GM18861 (cell line): ENCODE results near the gene GALR2.

Experiments used
- ATAC-seq: cut with Tn5 transposase; IDR thresholded peaks from one replicate; pipeline ENCODE4 v1.9.1; 2021; ENCODE audit not compliant: unreplicated experiment

GALR2 gene

GRCh38 chr17:76079535-76079955 is 5.0 kb downstream of the GALR2 start:
- ATAC-seq: no peak

GRCh38 chr17:76079956-76080767 is 5.6 kb downstream of the GALR2 start:
- ATAC-seq: no peak

- no peak for ATAC-seq
Observed at GRCh38 chr17:76080768-76081287, 6.2 kb downstream of the GALR2 start.

GRCh38 chr17:76081295-76082210 is 7.0 kb downstream of the GALR2 start:
- ATAC-seq: no peak

GRCh38 chr17:76082326-76083251 is 8.0 kb downstream of the GALR2 start:
- no peak for ATAC-seq

- ATAC-seq: no peak
Observed at GRCh38 chr17:76083536-76084182, 9.1 kb downstream of the GALR2 start.

- ATAC-seq: no peak
Observed at GRCh38 chr17:76085066-76085730, 10.6 kb downstream of the GALR2 start.

- no peak for ATAC-seq
Observed at GRCh38 chr17:76085731-76086366, 11.3 kb downstream of the GALR2 start.

- no peak for ATAC-seq
Observed at GRCh38 chr17:76086384-76086783, 11.8 kb downstream of the GALR2 start.

GRCh38 chr17:76087531-76087930 is 12.9 kb downstream of the GALR2 start:
- no peak for ATAC-seq

GRCh38 chr17:76088041-76088867 is 13.7 kb downstream of the GALR2 start:
- no peak for ATAC-seq

- ATAC-seq: no peak
Observed at GRCh38 chr17:76088868-76089576, 14.4 kb downstream of the GALR2 start.

- no peak for ATAC-seq
Observed at GRCh38 chr17:76089680-76090516, 15.3 kb downstream of the GALR2 start.

GRCh38 chr17:76090517-76091129 is 16.0 kb downstream of the GALR2 start:
- ATAC-seq: no peak

GRCh38 chr17:76091526-76092286 is 17.1 kb downstream of the GALR2 start:
- no peak for ATAC-seq
